ENCODE data around the gene TTC6. TPM values are rescaled to one million over a fixed set of nuclear protein-coding genes. Genes with fewer than 3 reads are reported as not detected.

Gene TTC6
- polyA plus RNA-seq, 6 donors from 2014 or later, result not detected

GRCh38 chr14:37588956-37589714, 6.3 kb upstream of the TTC6 start:
- H3K36me3 Mint-ChIP-seq, result peaks cover 3 to 12% of the 10 kb centered on the region in 2 donors
- no peak overlapping the region for H3K27ac Mint-ChIP-seq
- no peak for ATAC-seq (ENCODE audit: low read depth in 2 of 2)
- no peak for DNase-seq
- H3K4me1 Mint-ChIP-seq, result peaks cover 2 to 9% (median 8%) of the 10 kb centered on the region in 3 donors
- no peak overlapping the region for H3K4me3 Mint-ChIP-seq
- H3K27me3 Mint-ChIP-seq, result peaks cover 59 to 72% (median 62%) of the 10 kb centered on the region in 3 donors
- H3K9me3 Mint-ChIP-seq, result peaks cover 0 to 36% (median 13%) of the 10 kb centered on the region in 7 donors

GRCh38 chr14:37589715-37590427, 5.6 kb upstream of the TTC6 start:
- peaks cover 61 to 74% (median 69%) of the 10 kb centered on the region in 3 donors for H3K27me3 Mint-ChIP-seq
- no peak for ATAC-seq (ENCODE audit: low read depth in 2 of 2)
- peaks cover 4 to 12% of the 10 kb centered on the region in 2 donors for H3K36me3 Mint-ChIP-seq
- H3K9me3 Mint-ChIP-seq, result peaks cover 0 to 38% (median 13%) of the 10 kb centered on the region in 7 donors
- no peak overlapping the region for H3K27ac Mint-ChIP-seq
- no peak overlapping the region for H3K4me3 Mint-ChIP-seq
- no peak for DNase-seq
- H3K4me1 Mint-ChIP-seq, result peaks cover 4 to 9% (median 9%) of the 10 kb centered on the region in 3 donors

GRCh38 chr14:37590428-37591139, 4.8 kb upstream of the TTC6 start:
- no peak for DNase-seq
- ATAC-seq (ENCODE audit: low read depth in 2 of 2), result no peak
- Mint-ChIP-seq H3K9me3 (peaks cover 0 to 38% (median 10%) of the 10 kb centered on the region in 7 donors), H3K36me3 (peaks cover 4 to 12% of the 10 kb centered on the region in 2 donors), H3K27me3 (peaks cover 62 to 70% (median 69%) of the 10 kb centered on the region in 3 donors), H3K4me3 (peak overlapping the region in 2 of 8 donors; percentile 38 to 45), H3K4me1 (peaks cover 5 to 11% (median 10%) of the 10 kb centered on the region in 3 donors), H3K27ac (no peak overlapping the region)

- Mint-ChIP-seq H3K9me3 (peaks cover 0 to 38% (median 13%) of the 10 kb centered on the region in 7 donors), H3K36me3 (peaks cover 7 to 12% of the 10 kb centered on the region in 2 donors), H3K4me3 (peak overlapping the region in 1 of 8 donors; percentile 38), H3K27me3 (peaks cover 60 to 70% (median 70%) of the 10 kb centered on the region in 3 donors), H3K27ac (no peak overlapping the region), H3K4me1 (peaks cover 10 to 19% (median 18%) of the 10 kb centered on the region in 3 donors)
- DNase-seq (no peak), ATAC-seq (ENCODE audit: low read depth in 2 of 2) (no peak)
Measured at GRCh38 chr14:37591311-37591940, 4.0 kb upstream of the TTC6 start.

GRCh38 chr14:37591941-37592481, 3.4 kb upstream of the TTC6 start:
- peaks cover 10 to 12% of the 10 kb centered on the region in 2 donors for H3K36me3 Mint-ChIP-seq
- peaks cover 62 to 76% (median 73%) of the 10 kb centered on the region in 3 donors for H3K27me3 Mint-ChIP-seq
- peaks cover 0 to 38% (median 16%) of the 10 kb centered on the region in 7 donors for H3K9me3 Mint-ChIP-seq
- DNase-seq (no peak), ATAC-seq (ENCODE audit: low read depth in 2 of 2) (no peak)
- no peak overlapping the region for H3K27ac Mint-ChIP-seq
- no peak overlapping the region for H3K4me3 Mint-ChIP-seq
- H3K4me1 Mint-ChIP-seq, result peaks cover 11 to 25% (median 20%) of the 10 kb centered on the region in 3 donors

GRCh38 chr14:37592482-37593408, 2.7 kb upstream of the TTC6 start:
- ATAC-seq (ENCODE audit: low read depth in 2 of 2), result no peak
- Mint-ChIP-seq H3K4me3 (no peak overlapping the region), H3K9me3 (peaks cover 0 to 46% (median 17%) of the 10 kb centered on the region in 7 donors)

GRCh38 chr14:37593511-37594237, 1.8 kb upstream of the TTC6 start:
- ATAC-seq (ENCODE audit: low read depth in 2 of 2), result no peak
- Mint-ChIP-seq H3K9me3 (peaks cover 0 to 44% (median 15%) of the 10 kb centered on the region in 7 donors), H3K27ac (peak overlapping the region in 2 of 6 donors; percentile 47 to 74), H3K36me3 (peaks cover 10 to 12% of the 10 kb centered on the region in 2 donors), H3K4me3 (peak overlapping the region in 5 of 8 donors; percentile 55 to 84 (median 59)), H3K4me1 (peaks cover 11 to 25% (median 20%) of the 10 kb centered on the region in 3 donors), H3K27me3 (peaks cover 54 to 75% (median 67%) of the 10 kb centered on the region in 3 donors)
- no peak for DNase-seq

More at GRCh38 chr14:37592482-37593408, 2.7 kb upstream of the TTC6 start:
- no peak for DNase-seq
- peaks cover 10 to 12% of the 10 kb centered on the region in 2 donors for H3K36me3 Mint-ChIP-seq
- H3K27me3 Mint-ChIP-seq, result peaks cover 60 to 73% (median 71%) of the 10 kb centered on the region in 3 donors
- peaks cover 11 to 25% (median 20%) of the 10 kb centered on the region in 3 donors for H3K4me1 Mint-ChIP-seq
- H3K27ac Mint-ChIP-seq, result no peak overlapping the region

- Mint-ChIP-seq H3K9me3 (peaks cover 0 to 43% (median 16%) of the 10 kb centered on the region in 7 donors), H3K4me1 (peaks cover 11 to 30% (median 20%) of the 10 kb centered on the region in 3 donors), H3K27ac (peak overlapping the region in 3 of 6 donors; percentile 47 to 74 (median 59)), H3K4me3 (peak overlapping the region in 5 of 8 donors; percentile 55 to 84 (median 59)), H3K27me3 (peaks cover 54 to 75% (median 67%) of the 10 kb centered on the region in 3 donors), H3K36me3 (peaks cover 10 to 12% of the 10 kb centered on the region in 2 donors)
- DNase-seq (no peak), ATAC-seq (ENCODE audit: low read depth in 2 of 2) (no peak)
Measured at GRCh38 chr14:37594238-37594970, 1.0 kb upstream of the TTC6 start.

- peak overlapping the region in 3 of 6 donors; percentile 38 to 74 (median 56) for H3K27ac Mint-ChIP-seq
- peaks cover 11 to 34% (median 20%) of the 10 kb centered on the region in 3 donors for H3K4me1 Mint-ChIP-seq
- DNase-seq, result peak; percentile 17
- H3K9me3 Mint-ChIP-seq, result peaks cover 0 to 33% (median 19%) of the 10 kb centered on the region in 7 donors
- H3K27me3 Mint-ChIP-seq, result peaks cover 50 to 80% (median 73%) of the 10 kb centered on the region in 3 donors
- H3K36me3 Mint-ChIP-seq, result peaks cover 7 to 10% of the 10 kb centered on the region in 2 donors
- H3K4me3 Mint-ChIP-seq, result peak overlapping the region in 7 of 8 donors; percentile 58 to 85 (median 63)
- ATAC-seq (ENCODE audit: low read depth in 2 of 2), result peak; percentile 50 to 69
Measured at GRCh38 chr14:37595809-37596621, 586 bp downstream of the TTC6 start.

Measured in naive B cell (primary cell).